ENCODE results near the gene PDLIM7.
A peak's percentile ranks its signal among the peaks of the same experiment; 100 is the strongest.

PDLIM7 gene

GRCh38 chr5:177497292-177498012, at the start of gene PDLIM7:
TSS of gene PDLIM7 (minus strand) at chr5:177497604. CDS start at chr5:177496512, 1,092 bp downstream.
- TF ChIP-seq CTCF (IDR thresholded peaks at IDR 0.05) (peak; percentile 54), ZFX (IDR thresholded peaks at IDR 0.05; ENCODE audit: borderline replicate concordance) (no peak)
- H3K27ac ChIP-seq, result peak within 1 kb of the TSS; percentile 81

- H3K27ac ChIP-seq, result no peak overlapping the region
- TF ChIP-seq CTCF (IDR thresholded peaks at IDR 0.05), result no peak
- no peak for TF ChIP-seq ZFX (IDR thresholded peaks at IDR 0.05; ENCODE audit: borderline replicate concordance)
These were observed 48.9 kb upstream of the PDLIM7 start for GRCh38 chr5:177546258-177546741.

GRCh38 chr5:177545487-177546257, 48.3 kb upstream of the PDLIM7 start:
- TF ChIP-seq ZFX (IDR thresholded peaks at IDR 0.05; ENCODE audit: borderline replicate concordance) (no peak), CTCF (IDR thresholded peaks at IDR 0.05) (no peak)
- H3K27ac ChIP-seq, result no peak overlapping the region

- no peak overlapping the region for H3K27ac ChIP-seq
- no peak for TF ChIP-seq CTCF (IDR thresholded peaks at IDR 0.05)
- no peak for TF ChIP-seq ZFX (IDR thresholded peaks at IDR 0.05; ENCODE audit: borderline replicate concordance)
These were observed 45.5 kb upstream of the PDLIM7 start for GRCh38 chr5:177542816-177543465.

- H3K27ac ChIP-seq, result no peak overlapping the region; the same call in 1 of the 2 replicates
- TF ChIP-seq ZFX (IDR thresholded peaks at IDR 0.05; ENCODE audit: borderline replicate concordance) (no peak), CTCF (IDR thresholded peaks at IDR 0.05) (no peak)
These were observed 43.0 kb upstream of the PDLIM7 start for GRCh38 chr5:177540438-177540837.

GRCh38 chr5:177539411-177539810, 42.0 kb upstream of the PDLIM7 start:
- no peak overlapping the region for H3K27ac ChIP-seq
- TF ChIP-seq ZFX (IDR thresholded peaks at IDR 0.05; ENCODE audit: borderline replicate concordance) (no peak), CTCF (IDR thresholded peaks at IDR 0.05) (no peak)
